GM21447 (cell line): ENCODE results near the gene SLC25A22.

Experiments
- ATAC-seq: cut with Tn5 transposase; IDR thresholded peaks from one replicate; pipeline ENCODE4 v1.9.1; 2021; ENCODE audit not compliant: unreplicated experiment

The SLC25A22 gene

DNA sequence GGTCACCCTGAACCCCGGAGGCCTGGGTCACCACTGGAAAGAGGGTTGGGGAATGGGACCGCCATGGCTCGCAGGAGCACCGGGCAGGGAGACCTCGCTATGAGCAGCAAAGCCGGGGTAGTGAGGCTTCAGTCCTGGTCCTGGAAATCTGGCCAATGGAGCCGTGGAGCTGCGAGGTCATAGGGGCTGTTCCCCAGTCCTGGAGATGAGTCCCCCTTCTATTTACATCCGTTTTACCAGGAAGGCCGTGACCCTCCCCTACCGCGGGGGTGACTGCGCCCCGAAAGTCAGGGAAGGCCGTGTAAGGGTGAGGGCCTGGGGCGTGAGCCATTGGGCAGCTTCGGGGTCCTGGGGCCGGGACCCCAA, 6.5 kb upstream of the SLC25A22 start:
- no peak for ATAC-seq

DNA sequence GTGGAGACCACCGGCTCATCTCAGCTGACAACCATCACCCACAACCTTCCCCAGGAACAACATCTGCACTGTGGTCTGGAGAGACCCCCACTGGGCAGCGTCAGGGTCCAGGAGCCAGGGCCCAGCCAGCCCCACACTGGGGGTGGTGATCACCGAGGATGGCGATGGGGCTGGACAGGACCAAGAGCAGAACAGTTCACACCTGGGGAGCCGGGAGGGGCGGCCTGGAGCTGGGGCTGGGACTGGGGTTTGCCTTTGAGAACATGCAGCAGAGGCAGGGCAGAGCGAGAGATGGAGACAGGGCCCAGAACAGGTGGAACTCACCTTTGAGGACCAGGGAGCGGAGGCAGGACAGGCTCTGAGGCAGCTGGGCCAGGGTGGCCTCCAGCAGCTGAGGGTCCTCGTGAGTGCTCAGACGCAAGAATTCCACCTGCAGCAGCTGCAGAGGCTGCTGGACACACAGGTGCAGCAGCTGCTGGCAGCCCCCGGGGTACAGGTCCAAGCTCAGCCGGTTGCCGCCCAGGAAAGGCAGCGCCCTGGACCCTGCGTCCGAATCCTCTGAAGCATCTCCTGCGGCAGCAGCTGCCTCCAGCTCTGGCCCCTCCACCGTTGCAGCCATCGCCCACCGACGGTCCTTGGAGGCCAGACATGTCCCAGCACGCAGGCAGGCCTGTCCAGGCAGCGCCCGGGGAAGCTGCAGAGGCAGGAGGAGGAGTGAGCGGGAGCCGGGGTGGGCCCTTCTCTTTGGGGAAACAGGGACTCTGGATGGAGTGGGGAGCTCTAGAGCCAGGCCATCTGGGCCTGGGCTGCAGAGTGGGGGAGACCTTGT, 5.9 kb upstream of the SLC25A22 start:
- no peak for ATAC-seq

DNA sequence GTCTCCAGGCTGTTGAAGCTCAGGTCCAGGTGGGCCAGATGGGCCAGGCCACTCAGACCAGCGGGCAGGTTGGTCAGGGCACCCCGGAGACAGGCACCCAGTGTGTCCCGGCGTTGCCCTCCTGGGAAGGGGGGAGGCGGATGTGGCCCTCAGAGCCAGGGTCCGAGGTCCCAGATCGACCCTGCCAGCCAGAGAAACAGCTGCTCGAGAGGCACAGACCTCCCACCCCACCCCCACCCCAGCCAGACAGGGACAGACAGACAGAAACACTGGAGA, 5.3 kb upstream of the SLC25A22 start:
- ATAC-seq: no peak

DNA sequence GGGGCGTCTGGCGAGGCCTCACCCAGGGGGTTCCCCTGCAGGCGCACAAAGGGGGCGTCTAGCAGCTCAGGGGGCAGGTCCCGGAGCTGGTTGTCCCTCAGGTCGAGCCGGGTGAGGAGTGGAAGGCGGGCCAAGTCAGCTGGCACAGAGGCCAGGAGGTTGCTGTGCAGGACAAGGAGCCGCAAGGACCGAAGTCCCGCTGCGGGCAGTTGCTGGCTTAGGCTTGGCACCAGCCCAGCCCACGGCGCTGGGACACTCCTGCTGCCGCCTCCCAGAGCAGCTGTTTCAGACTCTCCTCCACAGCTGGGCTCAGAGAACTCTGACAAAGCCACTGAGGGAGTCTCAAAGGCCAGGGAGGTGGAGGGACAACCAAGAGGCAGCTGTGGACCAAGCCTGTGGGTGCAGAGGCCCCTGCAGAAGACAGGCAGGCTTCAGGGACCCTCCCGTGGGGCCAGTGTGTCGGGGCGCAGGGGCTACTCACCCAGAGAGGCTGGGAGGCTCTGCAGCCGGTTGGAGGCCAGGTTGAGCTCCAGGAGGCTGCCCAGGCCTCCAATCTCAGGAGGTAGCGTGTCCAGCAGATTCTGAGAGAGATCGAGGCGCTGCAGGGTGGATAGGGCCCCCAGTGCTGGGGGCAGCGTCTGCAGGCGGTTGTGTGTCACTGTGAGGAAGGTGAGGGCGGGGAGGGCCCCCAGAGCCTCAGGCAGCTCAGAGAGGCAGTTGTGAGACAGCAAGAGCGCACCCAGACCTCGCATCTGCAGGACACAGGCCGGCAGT, 4.8 kb upstream of the SLC25A22 start:
- no peak for ATAC-seq

DNA sequence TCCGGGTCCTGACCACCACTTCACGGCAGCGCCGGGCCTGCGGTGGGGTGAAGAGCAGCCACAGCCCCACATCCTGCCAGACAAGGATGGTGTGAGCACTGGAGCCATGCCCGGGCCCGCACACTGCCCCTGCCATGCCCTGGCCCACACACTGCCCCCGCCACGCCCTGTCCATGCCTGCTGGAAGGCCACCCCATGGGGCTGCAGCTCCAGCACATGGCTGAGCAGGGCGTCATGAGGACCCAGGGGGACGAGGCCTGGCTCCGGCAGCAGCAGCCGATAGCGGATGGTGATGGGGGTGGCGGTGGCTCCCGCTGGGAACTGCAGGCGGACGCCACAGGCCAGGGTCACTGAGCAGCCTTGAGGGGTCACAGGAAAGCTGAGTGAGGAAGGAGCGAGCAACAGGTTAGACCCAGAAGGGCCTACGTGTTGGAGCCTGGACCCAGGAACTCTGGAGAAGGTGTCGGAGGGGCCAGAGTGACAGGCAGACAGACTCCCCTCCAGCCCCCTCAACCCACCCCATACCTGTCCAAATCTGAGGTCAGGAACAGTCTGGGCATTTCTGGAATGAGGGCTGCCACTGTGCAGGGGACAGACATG, 4.0 kb upstream of the SLC25A22 start:
- no peak for ATAC-seq

DNA sequence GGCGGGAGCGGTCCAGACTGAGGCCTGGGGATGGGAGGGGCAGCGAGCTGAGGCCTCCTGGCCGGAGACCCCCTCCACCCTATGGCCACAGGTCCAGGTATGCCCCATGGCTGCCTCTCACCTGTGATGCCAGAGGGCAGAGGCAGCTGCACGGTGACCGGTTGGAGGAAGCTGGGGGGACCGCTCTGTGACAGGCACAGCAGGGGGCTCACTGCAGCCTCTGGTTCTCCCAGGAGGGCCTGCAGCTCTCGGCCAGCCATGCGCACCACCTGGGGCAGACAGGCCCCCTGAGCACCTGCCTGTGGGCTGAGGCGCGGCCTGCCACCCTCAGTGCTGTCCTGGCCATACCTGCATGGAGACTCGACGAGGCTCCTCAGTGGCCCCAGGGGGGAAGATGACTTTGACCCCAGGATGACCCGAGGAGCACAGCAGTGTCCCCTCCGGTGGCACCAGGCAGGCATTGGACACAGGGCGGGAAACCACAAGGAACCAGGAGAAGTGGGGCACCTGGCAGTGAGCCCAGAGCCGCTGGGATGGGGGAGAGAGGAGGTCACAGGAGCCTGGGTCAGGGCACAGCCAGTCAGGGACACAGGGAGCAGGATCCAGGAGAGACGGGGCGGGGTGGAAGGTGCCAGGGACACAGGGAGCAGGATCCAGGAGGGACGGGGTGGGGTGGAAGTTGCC, 3.2 kb upstream of the SLC25A22 start:
- ATAC-seq: no peak

DNA sequence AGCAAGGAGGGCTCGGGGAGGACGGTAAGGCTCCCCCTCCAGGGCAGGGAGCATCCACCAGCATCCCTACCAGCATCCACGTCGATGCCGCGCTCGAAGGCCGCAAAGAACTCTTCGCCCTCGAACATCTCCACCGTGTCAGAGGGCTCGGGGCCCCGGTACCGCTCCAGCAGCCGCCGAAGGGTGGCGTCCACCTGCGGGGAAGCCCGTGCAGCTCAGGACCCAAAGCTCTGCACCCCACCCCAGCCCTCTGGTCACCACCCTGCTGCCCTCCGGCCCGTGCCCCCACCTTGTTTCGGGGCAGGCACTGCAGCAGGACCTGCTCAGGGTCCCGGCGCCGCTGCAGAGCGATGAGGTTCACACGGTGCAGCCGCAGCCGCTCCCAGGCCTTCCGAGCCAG, 2.4 kb upstream of the SLC25A22 start:
- ATAC-seq: no peak

DNA sequence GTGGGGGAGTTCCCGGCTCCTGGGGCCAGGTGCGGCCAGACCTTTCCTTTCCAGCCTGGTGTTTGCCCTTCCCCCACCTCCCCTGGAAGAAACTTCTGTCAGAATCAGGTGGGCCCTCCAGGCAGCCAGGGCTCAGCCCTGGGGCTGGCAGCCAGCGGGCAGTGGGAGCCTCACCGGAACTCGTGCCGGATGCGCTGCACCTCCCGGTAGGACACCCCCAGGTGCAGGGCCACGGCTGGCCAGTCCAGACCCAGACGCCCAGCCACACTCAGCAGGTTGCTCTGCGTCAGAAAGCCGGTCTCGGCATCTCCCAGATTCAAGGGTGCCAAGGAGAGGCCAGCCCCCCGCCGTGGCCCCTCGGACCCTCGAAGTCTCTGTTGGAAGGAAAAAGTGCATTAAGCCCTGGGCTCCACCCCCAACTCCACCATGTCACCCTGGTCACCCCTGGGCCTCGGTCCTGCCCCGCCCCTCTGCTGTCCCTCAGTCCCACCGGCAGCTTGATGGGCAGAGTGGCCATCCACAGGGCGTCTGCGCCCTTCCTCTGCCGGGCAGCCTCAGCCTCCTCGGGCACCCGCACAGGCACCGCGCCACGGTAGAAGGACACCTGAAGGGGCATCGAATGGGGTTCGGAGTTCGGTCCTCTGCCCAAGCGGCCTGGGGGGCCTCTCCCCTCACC, 1.7 kb upstream of the SLC25A22 start:
- no peak for ATAC-seq

DNA sequence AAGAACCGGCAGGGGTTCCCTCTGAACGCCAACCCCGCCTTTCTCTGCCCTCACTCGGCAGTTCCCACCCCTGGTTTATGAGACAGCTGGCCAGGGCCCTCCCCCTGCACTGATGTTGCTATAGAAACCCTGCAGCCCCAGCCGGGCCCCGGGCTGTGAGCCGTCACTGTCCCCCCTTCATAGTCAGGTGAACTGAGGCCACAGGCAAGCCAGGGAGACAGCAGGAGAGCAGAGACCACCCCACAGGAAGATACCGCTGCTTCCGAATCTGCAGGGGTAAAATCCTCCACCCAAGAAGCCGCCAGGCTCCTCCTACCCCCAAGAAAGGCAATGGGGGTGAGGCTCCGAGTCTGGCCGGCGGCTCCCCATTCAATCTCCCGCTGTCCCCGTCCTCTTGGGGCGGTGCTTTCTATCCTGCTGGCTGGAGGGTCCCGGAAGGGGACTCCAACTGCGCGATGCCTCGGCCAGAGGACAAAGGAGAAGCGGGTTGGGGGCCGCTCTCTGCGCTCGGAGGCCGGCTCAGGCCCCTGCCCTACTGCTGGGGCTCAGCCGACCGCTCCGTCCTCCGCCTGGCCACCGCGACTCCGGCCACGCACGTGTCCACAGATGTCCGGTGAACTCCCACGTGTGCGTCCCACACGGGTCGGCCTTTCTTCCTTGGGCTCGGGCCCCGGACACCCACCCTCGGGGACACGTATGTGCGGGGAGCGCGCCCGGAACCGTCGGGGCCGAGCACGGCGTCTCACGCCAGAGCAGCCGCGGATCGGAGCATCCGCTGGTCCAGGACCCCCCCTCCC, 587 bp downstream of the SLC25A22 start:
- ATAC-seq: peak; percentile 47

DNA sequence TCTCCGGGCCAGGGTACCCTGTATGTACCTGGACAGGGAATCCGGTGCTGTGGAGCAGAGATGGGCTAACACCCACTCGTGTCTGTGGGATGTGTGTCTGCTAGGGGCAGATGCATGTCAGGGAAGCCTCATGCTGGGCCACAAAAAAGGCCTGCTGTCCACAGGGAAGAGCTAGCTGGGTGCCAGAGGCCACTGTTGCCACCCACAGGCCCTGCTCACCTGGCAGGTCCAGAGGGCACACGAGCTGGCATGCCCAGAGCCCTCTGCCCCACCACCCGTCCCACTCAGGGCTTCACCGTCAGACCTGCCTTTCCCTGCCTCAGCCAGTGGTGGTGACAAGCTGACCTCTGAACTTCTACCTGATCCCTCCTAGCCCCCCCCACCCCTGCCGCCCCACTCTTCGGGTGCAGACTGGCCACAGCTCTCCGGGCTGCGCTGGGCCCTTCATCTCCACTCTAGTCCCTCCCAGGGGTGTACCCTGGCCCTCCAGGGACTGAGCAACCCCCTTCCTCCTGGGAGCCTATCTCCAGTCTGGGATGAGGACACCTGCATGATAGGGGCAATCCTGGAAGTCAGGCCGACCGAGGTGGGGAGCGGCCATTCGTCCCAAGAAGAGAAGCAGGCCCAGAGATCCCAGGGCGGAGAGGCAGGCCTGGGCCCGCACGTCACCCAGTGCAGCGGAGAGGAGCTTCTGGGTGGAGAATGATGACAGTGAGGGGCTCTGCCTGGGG, 1.4 kb downstream of the SLC25A22 start:
- ATAC-seq: no peak

DNA sequence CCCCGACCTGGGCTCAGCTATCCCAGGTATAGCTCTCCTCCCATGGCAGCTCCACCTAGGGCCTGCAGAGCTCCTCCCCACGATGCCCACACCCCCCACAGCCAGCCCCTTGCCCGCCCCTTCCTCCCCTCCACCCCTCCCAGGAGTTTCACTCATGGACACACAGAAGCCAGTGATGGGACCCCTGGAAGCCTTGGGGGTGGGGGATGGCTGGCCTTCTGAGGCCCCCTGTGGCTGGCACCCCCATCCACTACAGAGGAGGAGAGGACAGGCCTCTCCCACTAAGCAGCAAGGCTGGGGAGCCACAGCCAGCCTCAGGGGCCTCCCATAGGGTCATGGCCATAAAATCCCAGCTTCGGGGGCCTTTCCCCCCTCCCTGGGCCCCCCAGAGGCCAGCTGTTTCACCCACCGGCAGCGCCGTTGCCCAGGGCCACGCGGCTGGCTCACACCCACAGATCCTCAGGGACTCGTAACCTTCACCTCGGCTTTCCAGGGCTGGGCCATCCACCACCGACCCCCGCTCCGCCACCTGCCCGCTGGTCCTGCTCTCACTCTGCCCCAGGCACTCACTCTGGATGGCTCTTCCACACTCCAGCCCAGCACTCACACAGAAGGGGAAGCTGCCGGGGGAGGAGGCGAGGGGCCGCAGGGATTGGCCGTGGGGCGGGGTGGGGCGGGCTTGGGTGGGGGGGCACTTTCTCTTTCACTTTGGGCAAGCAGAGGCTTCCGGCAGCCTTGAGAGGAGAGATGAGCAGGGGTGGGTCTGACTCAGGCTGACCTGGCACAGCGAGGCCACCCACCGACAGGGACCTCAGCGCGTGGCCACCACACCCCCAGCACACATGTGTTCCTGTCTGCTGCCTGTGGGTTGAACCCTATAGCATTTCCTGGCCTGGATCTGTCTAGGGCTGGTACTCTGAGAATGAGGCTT, 2.2 kb downstream of the SLC25A22 start:
- ATAC-seq: peak; percentile 29

DNA sequence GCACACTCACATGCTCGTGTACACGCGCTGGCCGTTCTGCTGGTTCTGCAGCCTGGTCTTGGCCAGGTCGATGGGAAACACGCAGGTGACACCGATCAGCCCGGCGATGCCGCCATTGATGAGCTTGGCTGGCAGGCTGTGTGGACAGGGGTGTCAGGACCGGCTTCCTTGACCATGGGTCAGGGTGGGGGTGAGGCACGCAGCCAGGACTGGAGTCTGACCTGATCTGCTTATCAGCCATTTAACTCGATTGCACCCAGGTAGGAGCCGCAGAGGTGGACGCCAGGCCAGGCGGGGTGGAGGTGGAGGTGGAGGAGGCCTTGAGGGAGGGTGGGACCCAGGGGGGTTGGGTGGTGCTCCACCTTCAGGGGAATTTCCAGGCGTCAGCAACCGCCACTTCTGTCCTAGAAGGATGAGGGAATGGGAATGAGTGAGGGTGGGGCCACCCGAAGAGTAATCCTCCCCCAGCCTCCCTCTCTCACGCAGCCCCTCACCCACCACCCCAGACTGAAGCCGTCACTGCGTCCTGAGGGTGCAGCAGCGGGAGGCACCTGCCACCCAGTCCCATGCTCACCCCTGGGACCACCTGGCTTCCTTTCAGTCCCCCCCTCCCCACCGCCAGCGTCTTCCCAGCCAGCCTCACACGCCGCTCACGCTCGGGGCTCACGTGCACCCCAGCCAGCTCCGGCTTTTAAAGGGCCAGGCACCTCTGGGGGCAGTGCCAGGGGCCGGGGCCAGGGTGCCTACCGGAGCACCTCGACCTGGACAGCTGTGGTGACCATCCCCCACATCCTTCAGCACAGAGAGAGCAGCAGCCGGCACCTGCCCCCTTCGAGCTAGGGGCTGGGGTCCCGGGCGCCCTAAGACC, 3.1 kb downstream of the SLC25A22 start:
- no peak for ATAC-seq

DNA sequence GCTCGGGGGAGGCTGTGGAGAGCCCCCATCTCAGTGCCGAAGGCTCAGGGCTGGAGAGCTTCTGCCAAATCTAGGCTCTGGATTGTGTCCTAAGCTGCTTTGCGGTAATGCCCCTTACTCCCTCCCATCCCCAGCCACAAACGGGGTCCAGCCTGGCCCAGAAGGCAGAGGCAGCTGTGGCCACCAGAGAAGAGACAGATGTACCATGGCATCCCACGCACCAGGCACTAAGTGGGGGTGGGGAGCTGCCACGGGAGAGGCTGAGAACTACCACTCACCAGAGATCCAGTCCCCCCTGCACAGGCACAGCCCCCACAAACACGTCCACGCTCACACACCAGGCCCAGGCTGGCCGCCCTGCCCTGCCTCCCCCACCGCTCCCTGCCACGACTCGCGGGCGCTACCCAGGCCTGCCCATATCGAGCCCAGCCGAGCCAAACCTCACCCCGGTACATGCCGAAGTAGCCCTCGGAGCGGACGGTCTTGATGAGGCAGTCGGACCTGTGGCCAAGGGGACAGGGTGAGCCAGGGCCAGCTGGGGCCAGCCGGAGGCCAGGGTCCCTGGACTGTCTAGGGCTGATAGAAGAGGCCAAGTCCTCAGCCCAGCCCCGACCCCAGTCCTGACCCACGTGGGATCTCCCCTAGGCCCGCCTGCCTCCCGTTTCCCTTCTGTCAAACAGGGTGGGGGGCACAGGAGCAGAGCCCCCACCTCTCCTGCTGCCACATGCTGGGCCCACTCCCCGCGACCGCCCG, 3.9 kb downstream of the SLC25A22 start:
- no peak for ATAC-seq

DNA sequence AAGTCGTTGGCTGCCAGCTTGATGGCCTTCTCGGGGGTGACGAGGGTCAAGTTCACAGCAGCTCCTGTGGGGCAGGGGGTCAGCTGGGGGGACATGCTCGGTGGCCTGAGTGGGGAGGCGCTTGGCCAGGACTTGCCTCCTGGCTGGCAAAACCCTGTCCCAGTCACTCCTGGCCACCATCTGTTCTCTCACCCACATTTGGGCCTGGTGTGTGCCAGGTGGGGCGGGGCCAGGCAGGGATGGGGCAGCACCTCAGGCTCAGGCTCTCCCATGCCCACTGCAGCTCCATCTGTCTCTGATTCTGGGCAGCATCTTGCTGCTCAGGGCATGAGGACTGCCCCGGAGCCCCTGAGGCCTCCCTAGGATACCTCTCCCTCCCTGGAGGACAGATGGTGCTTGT, 4.5 kb downstream of the SLC25A22 start:
- ATAC-seq: no peak

DNA sequence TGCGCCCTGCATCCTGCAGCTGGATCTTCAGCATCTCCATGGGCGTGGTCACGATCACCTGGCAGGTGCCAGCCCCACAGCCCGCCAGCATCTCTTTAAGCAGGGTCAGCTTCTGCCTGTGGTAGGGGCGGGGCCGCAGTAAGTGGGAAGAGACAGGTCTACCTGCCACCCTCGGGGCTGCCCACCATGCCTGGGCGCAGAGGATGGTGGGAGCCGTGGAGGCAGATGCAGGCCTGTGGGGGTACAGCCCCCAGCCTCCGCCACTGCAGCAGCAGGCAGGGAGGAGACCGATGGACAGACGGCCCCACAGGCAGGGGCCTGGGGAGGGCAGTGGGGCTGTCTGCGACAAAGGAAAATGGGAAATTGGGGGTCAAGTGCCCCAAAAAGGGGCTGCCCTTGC, 5.2 kb downstream of the SLC25A22 start:
- no peak for ATAC-seq

DNA sequence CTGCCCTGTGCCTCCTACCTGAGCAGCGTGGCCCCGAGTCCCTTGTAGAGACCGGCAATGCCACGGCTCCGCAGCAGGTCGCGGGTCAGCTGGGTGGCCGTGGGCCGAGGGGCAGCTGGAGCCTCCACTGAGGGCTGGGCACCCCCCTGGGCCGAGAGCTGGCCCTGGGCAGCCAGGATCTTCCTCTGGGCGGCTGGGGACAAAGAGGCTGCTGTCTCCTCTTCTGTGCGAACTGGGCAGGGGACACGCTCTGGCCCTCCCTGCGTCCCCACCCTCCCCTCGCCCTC, 5.6 kb downstream of the SLC25A22 start:
- no peak for ATAC-seq
